ENCODE measurements around the gene AQP9. TPM values are rescaled to one million over a fixed set of nuclear protein-coding genes. Genes with fewer than 3 reads are reported as not detected.

Gene AQP9
- total RNA-seq, 1 donor from 2014 or later: not detected

GRCh38 chr15:58124585-58124984 is 13.6 kb upstream of the AQP9 start:
- H3K27me3 Mint-ChIP-seq (ENCODE audit: low read depth, unreplicated experiment): no peaks in the 10 kb centered on the region
- no peaks in the 10 kb centered on the region for H3K27me3 ChIP-seq (ENCODE audit: insufficient read depth, low read length)
- no peak overlapping the region for H3K4me2 ChIP-seq (ENCODE audit: low read length)
- H3K36me3 Mint-ChIP-seq (ENCODE audit: low read depth, unreplicated experiment): no peaks in the 10 kb centered on the region
- H2AFZ ChIP-seq (ENCODE audit: low read depth, low read length): no peak overlapping the region
- no peaks in the 10 kb centered on the region for H3K4me1 ChIP-seq (ENCODE audit: insufficient read depth, low read length)
- no peaks in the 10 kb centered on the region for H3K36me3 ChIP-seq (ENCODE audit: insufficient read depth, low read length)
- peaks cover 7% of the 10 kb centered on the region for H3K9me3 Mint-ChIP-seq (ENCODE audit: unreplicated experiment)
- no peak overlapping the region for H3K27ac ChIP-seq (ENCODE audit: low read depth, low read length)
- no peak overlapping the region for H3K4me3 ChIP-seq (ENCODE audit: insufficient read depth, low read depth, low read length)
- DNase-seq (ENCODE audit: low read depth): no peak
- no peak for TF ChIP-seq EZH2 (IDR thresholded peaks at IDR 0.05; ENCODE audit: insufficient read depth, low read length)
- TF ChIP-seq CTCF (IDR thresholded peaks at IDR 0.05; ENCODE audit: insufficient read depth, low read depth, low read length): no peak
- H3K27ac Mint-ChIP-seq (ENCODE audit: unreplicated experiment): no peak overlapping the region
- H3K4me3 Mint-ChIP-seq (ENCODE audit: unreplicated experiment): no peak overlapping the region
- no peak overlapping the region for H3K9ac ChIP-seq (ENCODE audit: low read length)
- no peaks in the 10 kb centered on the region for H3K9me3 ChIP-seq (ENCODE audit: insufficient read depth, low read depth, low read length)
- no peaks in the 10 kb centered on the region for H4K20me1 ChIP-seq (ENCODE audit: insufficient read depth, low read length)
- no peaks in the 10 kb centered on the region for H3K79me2 ChIP-seq (ENCODE audit: insufficient read depth, low read length)
- FAIRE-seq: no peak
- H3K4me1 Mint-ChIP-seq (ENCODE audit: low read depth, unreplicated experiment): no peaks in the 10 kb centered on the region

GRCh38 chr15:58125333-58125732 is 12.8 kb upstream of the AQP9 start:
- Histone ChIP-seq H3K36me3 (ENCODE audit: insufficient read depth, low read length) (no peaks in the 10 kb centered on the region), H2AFZ (ENCODE audit: low read depth, low read length) (no peak overlapping the region), H3K4me1 (ENCODE audit: insufficient read depth, low read length) (no peaks in the 10 kb centered on the region), H3K27ac (ENCODE audit: low read depth, low read length) (no peak overlapping the region), H3K9me3 (ENCODE audit: insufficient read depth, low read depth, low read length) (no peaks in the 10 kb centered on the region), H3K4me2 (ENCODE audit: low read length) (no peak overlapping the region), H3K27me3 (ENCODE audit: insufficient read depth, low read length) (no peaks in the 10 kb centered on the region), H3K79me2 (ENCODE audit: insufficient read depth, low read length) (no peaks in the 10 kb centered on the region), H3K9ac (ENCODE audit: low read length) (no peak overlapping the region), H4K20me1 (ENCODE audit: insufficient read depth, low read length) (no peaks in the 10 kb centered on the region), H3K4me3 (ENCODE audit: insufficient read depth, low read depth, low read length) (no peak overlapping the region)
- H3K9me3 Mint-ChIP-seq (ENCODE audit: unreplicated experiment): peaks cover 7% of the 10 kb centered on the region
- no peak overlapping the region for H3K4me3 Mint-ChIP-seq (ENCODE audit: unreplicated experiment)
- H3K4me1 Mint-ChIP-seq (ENCODE audit: low read depth, unreplicated experiment): no peaks in the 10 kb centered on the region
- H3K27me3 Mint-ChIP-seq (ENCODE audit: low read depth, unreplicated experiment): no peaks in the 10 kb centered on the region
- no peak for TF ChIP-seq CTCF (IDR thresholded peaks at IDR 0.05; ENCODE audit: insufficient read depth, low read depth, low read length)
- no peak for TF ChIP-seq EZH2 (IDR thresholded peaks at IDR 0.05; ENCODE audit: insufficient read depth, low read length)
- no peak for FAIRE-seq
- H3K36me3 Mint-ChIP-seq (ENCODE audit: low read depth, unreplicated experiment): no peaks in the 10 kb centered on the region
- H3K27ac Mint-ChIP-seq (ENCODE audit: unreplicated experiment): no peak overlapping the region
- no peak for DNase-seq (ENCODE audit: low read depth)

- H3K4me2 ChIP-seq (ENCODE audit: low read length): no peak overlapping the region
These were observed 3.3 kb upstream of the AQP9 start for GRCh38 chr15:58134886-58135285.

More at GRCh38 chr15:58134886-58135285, 3.3 kb upstream of the AQP9 start:
- peaks cover 4% of the 10 kb centered on the region for H3K27me3 ChIP-seq (ENCODE audit: insufficient read depth, low read length)
- H3K9me3 ChIP-seq (ENCODE audit: insufficient read depth, low read depth, low read length): no peaks in the 10 kb centered on the region
- H3K4me1 ChIP-seq (ENCODE audit: insufficient read depth, low read length): no peaks in the 10 kb centered on the region
- TF ChIP-seq EZH2 (IDR thresholded peaks at IDR 0.05; ENCODE audit: insufficient read depth, low read length): no peak
- no peak for TF ChIP-seq CTCF (IDR thresholded peaks at IDR 0.05; ENCODE audit: insufficient read depth, low read depth, low read length)
- H3K79me2 ChIP-seq (ENCODE audit: insufficient read depth, low read length): no peaks in the 10 kb centered on the region
- Mint-ChIP-seq H3K27me3 (ENCODE audit: low read depth, unreplicated experiment) (peaks cover 7% of the 10 kb centered on the region), H3K9me3 (ENCODE audit: unreplicated experiment) (no peaks in the 10 kb centered on the region), H3K27ac (ENCODE audit: unreplicated experiment) (no peak overlapping the region), H3K36me3 (ENCODE audit: low read depth, unreplicated experiment) (no peaks in the 10 kb centered on the region), H3K4me1 (ENCODE audit: low read depth, unreplicated experiment) (peaks cover 2% of the 10 kb centered on the region), H3K4me3 (ENCODE audit: unreplicated experiment) (no peak overlapping the region)
- H2AFZ ChIP-seq (ENCODE audit: low read depth, low read length): no peak overlapping the region
- H3K27ac ChIP-seq (ENCODE audit: low read depth, low read length): no peak overlapping the region
- no peaks in the 10 kb centered on the region for H4K20me1 ChIP-seq (ENCODE audit: insufficient read depth, low read length)
- no peaks in the 10 kb centered on the region for H3K36me3 ChIP-seq (ENCODE audit: insufficient read depth, low read length)
- DNase-seq (ENCODE audit: low read depth) (no peak), FAIRE-seq (no peak)
- no peak overlapping the region for H3K9ac ChIP-seq (ENCODE audit: low read length)
- H3K4me3 ChIP-seq (ENCODE audit: insufficient read depth, low read depth, low read length): no peak overlapping the region
